ENCODE results near the gene GALR1.

DNA sequence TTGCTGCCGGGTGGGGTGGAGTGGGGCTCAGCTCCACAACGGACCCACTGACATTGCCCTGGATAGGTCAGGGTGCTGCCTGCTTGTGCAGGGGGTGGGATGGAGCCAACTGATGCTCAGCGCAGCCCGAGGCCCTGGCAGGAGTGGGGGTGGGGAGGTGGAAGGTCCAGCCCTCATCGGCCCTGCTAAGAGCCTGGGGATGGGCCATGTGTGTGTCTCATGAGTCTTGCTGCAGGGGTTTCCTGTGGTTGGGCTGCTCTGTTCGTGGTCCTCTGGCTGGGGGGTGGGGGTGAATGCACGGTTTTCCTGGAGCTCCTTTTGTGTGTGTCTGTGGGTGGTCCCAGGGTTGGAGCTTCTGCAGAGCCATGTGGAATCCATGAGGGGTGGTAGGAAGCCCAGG lies 39.4 kb upstream of the GALR1 start:
- TF ChIP-seq, protein P1, sequence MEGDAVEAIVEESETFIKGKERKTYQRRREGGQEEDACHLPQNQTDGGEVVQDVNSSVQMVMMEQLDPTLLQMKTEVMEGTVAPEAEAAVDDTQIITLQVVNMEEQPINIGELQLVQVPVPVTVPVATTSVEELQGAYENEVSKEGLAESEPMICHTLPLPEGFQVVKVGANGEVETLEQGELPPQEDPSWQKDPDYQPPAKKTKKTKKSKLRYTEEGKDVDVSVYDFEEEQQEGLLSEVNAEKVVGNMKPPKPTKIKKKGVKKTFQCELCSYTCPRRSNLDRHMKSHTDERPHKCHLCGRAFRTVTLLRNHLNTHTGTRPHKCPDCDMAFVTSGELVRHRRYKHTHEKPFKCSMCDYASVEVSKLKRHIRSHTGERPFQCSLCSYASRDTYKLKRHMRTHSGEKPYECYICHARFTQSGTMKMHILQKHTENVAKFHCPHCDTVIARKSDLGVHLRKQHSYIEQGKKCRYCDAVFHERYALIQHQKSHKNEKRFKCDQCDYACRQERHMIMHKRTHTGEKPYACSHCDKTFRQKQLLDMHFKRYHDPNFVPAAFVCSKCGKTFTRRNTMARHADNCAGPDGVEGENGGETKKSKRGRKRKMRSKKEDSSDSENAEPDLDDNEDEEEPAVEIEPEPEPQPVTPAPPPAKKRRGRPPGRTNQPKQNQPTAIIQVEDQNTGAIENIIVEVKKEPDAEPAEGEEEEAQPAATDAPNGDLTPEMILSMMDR (IDR thresholded peaks at IDR 0.05) = no peak
- TF ChIP-seq POLR2A (IDR thresholded peaks at IDR 0.05) = no peak
- TF ChIP-seq POLR2AphosphoS5 (IDR thresholded peaks at IDR 0.05) = no peak

Measured in stomach (tissue), 4 donors.